Colonic mucosa (tissue), 4 donors: ENCODE results near the gene SSNA1. TPM values are rescaled to one million over a fixed set of nuclear protein-coding genes. Genes with fewer than 3 reads are reported as not detected.
"Not testable (repeated sequence)": the region's sequence is repeated elsewhere in the genome, so short reads cannot be mapped to it uniquely, and the experiment has no call there.

ENCODE experiments used
- DNase-seq: peaks from one replicate; pipeline ENCODE4 v3.0.0-alpha.2; 2020
- H3K27ac ChIP-seq: fragments of 200-600 bp; one replicate; pipeline ENCODE4 v1.8.0; 2021
- H3K27me3 ChIP-seq: fragments of 200-600 bp; one replicate; pipeline ENCODE4 v1.8.0; 2021
- H3K36me3 ChIP-seq: fragments of 200-600 bp; one replicate; pipeline ENCODE4 v1.8.0; 2021
- H3K4me1 ChIP-seq: fragments of 200-600 bp; one replicate; pipeline ENCODE4 v1.8.0; 2021; ENCODE audit warnings: mild to moderate bottlenecking
- H3K4me3 ChIP-seq: fragments of 200-600 bp; one replicate; pipeline ENCODE4 v1.8.0; 2021
- H3K9ac ChIP-seq, 2 donors: one replicate each; pipeline ENCODE4 v1.7.0; 2013; ENCODE audit warnings: control low read depth in 2 of 2, low read depth in 2 of 2, low read length in 2 of 2
- H3K9me3 ChIP-seq: fragments of 200-600 bp; one replicate; pipeline ENCODE4 v1.8.0; 2021
- intact Hi-C: fragments of 100-400 bp; cut with DNase I; formaldehyde crosslinking; loops from one replicate; pipeline ENCODE4 v1.14.1; 2022
- microRNA-seq: library from miRNA; unstranded; fragments of <30 nt; microRNA quantifications from one replicate; pipeline ENCODE4, GENCODE V29; 2019
- total RNA-seq, 2 donors: library from RNA; stranded (reverse); fragmentation: NEBNext Ultra II Directional in 1 of 2; extraction: Animal tissue kit (Norgen Biotek cat#: 25700) in 1 of 2; gene quantifications; one replicate each; pipeline ENCODE4 v1.2.1, GENCODE V29; 2021
- TF ChIP-seq, protein P1 (sequence below): fragments of 200-600 bp; IDR thresholded peaks from one replicate; pipeline ENCODE4 v1.8.0; 2022; ENCODE audit warnings: antibody characterized with exemption, mild to moderate bottlenecking
- donor health status: healthy.
- donor health status: DM: no; HTN: no; CAD: no.
- donor health status: DM: no; HTN: no; CAD: no.

SSNA1 gene
- total RNA-seq, 2 donors from 2014 or later = 60.0 to 100 TPM

DNA sequence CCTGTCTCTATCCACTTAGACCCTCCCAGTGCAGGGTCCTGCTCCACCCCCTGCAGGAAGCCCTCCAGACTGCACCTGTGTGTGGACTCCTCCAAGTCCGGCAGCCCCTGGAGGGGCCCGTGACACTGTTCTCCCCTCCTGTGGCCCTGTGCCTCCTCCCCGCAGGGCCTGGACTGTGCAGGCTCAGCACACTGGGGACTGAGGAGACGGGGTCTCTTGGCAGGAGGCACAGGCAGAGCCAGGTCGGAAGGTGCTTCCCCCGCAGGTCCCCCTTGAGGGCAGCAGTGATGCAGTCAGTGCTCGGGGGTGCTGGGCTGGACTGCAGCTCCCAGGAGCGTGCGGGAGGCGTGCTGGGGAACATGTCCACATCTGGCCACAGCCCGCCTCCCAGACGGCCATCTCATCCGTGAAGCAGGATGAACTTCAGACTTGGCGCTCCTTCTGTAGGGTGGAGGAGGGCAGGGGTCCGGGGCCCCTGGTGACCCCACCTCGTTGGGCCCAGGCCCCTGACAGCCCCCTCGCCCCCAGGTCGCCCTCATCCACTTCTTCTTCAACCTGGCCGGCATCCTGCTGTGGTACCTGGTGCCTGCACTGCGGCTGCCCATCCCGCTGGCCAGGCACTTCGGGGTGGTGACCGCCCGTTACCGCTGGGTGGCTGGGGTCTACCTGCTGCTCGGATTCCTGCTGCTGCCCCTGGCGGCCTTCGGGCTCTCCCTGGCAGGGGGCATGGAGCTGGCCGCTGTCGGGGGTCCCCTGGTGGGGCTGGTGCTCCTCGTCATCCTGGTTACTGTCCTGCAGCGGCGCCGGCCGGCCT lies 47.2 kb downstream of the SSNA1 start:
- Histone ChIP-seq H3K4me1 (peaks cover 23% of the 10 kb centered on the region), H3K4me3 (no peak overlapping the region), H3K9me3 (no peaks in the 10 kb centered on the region), H3K27me3 (peaks cover 24% of the 10 kb centered on the region), H3K9ac (peak overlapping the region in 1 of 2 donors; percentile 77), H3K27ac (no peak overlapping the region), H3K36me3 (no peaks in the 10 kb centered on the region)
- TF ChIP-seq, protein P1, sequence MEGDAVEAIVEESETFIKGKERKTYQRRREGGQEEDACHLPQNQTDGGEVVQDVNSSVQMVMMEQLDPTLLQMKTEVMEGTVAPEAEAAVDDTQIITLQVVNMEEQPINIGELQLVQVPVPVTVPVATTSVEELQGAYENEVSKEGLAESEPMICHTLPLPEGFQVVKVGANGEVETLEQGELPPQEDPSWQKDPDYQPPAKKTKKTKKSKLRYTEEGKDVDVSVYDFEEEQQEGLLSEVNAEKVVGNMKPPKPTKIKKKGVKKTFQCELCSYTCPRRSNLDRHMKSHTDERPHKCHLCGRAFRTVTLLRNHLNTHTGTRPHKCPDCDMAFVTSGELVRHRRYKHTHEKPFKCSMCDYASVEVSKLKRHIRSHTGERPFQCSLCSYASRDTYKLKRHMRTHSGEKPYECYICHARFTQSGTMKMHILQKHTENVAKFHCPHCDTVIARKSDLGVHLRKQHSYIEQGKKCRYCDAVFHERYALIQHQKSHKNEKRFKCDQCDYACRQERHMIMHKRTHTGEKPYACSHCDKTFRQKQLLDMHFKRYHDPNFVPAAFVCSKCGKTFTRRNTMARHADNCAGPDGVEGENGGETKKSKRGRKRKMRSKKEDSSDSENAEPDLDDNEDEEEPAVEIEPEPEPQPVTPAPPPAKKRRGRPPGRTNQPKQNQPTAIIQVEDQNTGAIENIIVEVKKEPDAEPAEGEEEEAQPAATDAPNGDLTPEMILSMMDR = no peak
- DNase-seq = no peak
- intact Hi-C loops = no loop called here

DNA sequence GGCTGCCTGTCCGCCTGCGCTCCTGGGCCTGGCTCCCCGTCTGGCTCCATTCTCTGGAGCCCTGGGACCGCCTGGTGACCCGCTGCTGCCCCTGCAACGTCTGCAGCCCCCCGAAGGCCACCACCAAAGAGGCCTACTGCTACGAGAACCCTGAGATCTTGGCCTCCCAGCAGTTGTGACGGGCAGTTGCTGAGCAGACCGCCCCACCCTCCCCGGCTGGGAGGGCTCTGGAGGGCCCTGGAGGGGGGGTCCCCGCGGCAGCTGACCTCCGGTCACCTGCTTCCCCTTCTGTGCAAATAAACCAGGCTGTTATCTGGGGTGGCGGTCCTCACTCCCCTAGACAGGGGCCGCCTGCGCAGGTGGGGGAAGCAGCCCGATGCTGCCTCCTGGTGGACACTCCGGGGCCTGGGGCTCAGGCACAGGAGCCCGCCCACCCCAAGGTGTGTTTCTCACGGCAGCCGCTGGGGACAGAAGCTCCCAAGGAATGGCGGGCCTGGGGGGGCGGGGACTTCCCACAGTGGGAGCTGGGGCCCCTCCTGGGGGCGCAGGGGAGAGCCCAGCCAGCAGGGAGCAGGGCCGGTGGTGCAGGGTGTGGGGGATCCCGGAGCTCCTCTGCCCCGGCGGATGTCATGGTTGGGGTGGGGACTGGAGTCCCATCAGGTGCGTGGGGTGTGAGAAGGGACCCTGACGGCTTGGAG lies 47.9 kb downstream of the SSNA1 start:
- Histone ChIP-seq H3K9me3 (no peaks in the 10 kb centered on the region), H3K36me3 (no peaks in the 10 kb centered on the region), H3K27ac (no peak overlapping the region), H3K4me3 (no peak overlapping the region), H3K4me1 (peaks cover 23% of the 10 kb centered on the region), H3K27me3 (peaks cover 24% of the 10 kb centered on the region), H3K9ac (peak overlapping the region; percentile 29 to 77)
- TF ChIP-seq, protein P1 = peak; percentile 100
- peak; percentile 93 for DNase-seq
- intact Hi-C loops = no loop called here

DNA sequence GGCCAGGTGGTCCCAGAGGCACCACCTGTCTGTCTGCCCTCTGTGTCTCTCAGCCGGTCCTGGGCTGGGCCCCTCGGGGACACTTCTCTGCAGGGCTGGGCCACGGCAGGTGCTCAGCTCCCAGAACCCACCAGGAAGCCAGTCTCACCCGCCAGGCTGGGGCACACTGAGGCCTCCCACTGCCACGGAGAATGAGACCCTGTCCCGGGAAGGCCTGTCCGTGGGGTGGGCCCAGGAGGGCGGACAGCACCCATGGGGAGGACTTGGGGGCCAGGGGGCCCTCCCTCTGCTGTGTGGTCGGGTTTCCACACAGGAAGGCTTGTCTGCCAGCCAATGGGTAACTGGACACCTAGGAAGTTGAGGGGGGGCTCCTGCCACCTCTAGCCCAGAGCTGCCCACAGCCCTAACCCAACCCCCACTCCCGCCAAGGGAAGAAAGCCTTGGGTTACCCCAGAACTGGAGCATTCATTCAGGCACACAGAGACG lies 48.5 kb downstream of the SSNA1 start:
- DNase-seq = no peak
- H3K9ac ChIP-seq = peak overlapping the region in 1 of 2 donors; percentile 77
- intact Hi-C loops = no loop called here

DNA sequence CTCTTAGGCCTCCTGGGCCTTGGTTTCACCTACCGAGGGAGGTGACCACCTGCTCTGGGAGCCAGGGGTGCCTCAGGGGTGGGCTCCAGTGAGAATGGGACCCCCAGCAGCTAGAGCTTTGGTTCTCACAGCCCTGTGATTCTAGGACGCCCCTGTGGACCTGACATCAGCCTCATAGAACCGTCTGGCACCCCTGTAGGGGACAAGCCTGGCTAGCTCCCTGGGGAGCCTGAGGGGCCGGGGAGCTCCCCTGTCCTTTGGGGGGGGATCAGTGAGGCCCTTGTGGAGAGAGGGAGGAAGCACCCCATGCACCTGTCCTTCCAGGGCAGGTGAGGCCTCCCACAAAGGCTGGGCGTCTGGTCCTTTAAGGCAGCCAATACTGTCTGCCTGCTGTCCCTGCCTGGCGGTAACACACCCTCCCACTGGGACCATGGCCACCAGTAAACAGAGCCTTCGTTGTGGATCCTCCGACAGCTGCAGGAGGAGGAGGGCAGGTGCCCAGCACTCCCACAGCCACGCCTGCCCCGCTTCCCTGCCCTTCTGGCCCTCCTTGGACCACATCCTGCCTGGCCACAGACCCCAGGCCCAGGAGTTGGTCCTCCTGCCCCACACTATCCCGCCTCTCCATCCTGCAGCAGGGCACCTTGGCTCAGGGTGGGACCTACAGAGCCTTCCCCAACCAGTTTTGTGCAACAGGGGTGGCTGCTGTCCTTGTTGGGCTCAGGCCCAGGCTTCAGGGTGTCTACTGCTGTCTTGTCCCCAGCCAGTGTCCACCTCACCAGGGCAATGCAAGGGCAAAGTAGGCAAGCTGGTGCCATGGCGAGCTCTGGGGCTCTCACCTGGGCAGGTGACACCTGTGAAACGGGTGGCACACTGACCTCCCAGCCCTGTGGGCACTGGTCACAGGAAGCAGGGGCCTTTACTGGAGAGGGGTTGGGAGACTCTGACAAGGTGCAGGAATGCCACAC lies 49.6 kb downstream of the SSNA1 start:
- H3K36me3 ChIP-seq = peaks cover 5% of the 10 kb centered on the region
- H3K9me3 ChIP-seq = no peaks in the 10 kb centered on the region
- peaks cover 17% of the 10 kb centered on the region for H3K27me3 ChIP-seq
- peak overlapping the region; percentile 60 to 77 for H3K9ac ChIP-seq
- no peak overlapping the region for H3K4me3 ChIP-seq
- DNase-seq = peak; percentile 78
- H3K4me1 ChIP-seq = peaks cover 33% of the 10 kb centered on the region
- TF ChIP-seq, protein P1 = no peak
- peak overlapping the region; percentile 54 for H3K27ac ChIP-seq
- intact Hi-C loops = no loop called here

More for the DNA sequence above, 48.5 kb downstream of the SSNA1 start:
- TF ChIP-seq, protein P1 = no peak
- Histone ChIP-seq H3K4me1 (peaks cover 23% of the 10 kb centered on the region), H3K9me3 (no peaks in the 10 kb centered on the region), H3K27me3 (peaks cover 24% of the 10 kb centered on the region), H3K36me3 (no peaks in the 10 kb centered on the region), H3K4me3 (no peak overlapping the region), H3K27ac (peak overlapping the region; percentile 54)

DNA sequence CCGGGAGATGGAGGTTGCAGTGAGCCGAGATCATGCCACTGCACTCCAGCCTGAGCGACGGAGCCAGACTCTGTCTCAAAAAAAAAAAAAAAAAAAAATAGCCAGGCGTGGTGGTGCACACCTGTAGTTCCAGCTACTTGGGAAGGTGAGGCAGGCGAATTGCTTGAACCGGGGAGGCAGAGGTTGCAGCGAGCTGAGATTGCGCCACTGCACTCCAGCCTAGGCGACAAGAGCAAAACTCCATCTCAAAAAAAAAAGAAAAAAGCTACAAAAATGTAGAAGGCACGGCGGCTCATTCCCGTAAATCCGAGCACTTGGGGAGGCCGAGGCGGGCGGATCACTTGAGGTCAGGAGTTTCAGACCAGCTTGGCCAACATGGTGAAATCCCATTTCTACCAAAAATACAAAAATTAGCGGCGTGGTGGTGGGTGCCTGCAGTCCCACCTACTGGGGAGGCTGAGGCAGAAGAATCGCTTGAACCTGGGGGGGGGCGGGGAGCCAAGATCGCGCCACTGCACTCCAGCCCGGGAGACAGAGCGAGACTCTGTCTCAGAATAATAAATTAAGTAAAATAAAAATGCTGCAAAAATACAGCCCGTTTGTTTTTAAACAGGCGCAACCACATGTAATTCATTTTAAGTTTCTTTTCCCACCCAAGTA lies 51.2 kb downstream of the SSNA1 start:
- peaks cover 36% of the 10 kb centered on the region for H3K4me1 ChIP-seq
- intact Hi-C loops, H3K27me3 ChIP-seq, H3K9me3 ChIP-seq, DNase-seq: not testable (repeated sequence)
- H3K9ac ChIP-seq = peak overlapping the region; percentile 78 to 91
- H3K36me3 ChIP-seq = peaks cover 10% of the 10 kb centered on the region
- H3K4me3 ChIP-seq = peak overlapping the region; percentile 67
- H3K27ac ChIP-seq = peak overlapping the region; percentile 99

Small RNA genes lying within 50 kb of the gene (microRNA-seq; reads per million reads assigned to microRNA genes)
- not detected for gene MIR3621

Other genes with a start within 250 kb of the SSNA1 start
- gene FBXW5, start 243.9 kb upstream of the SSNA1 start, total RNA-seq = 100 to 1,000 TPM; 162 to 174 TPM
- 10 to 100 TPM in 1 of 2 donors, 1 to 10 TPM in 1; 5.3 to 11.9 TPM for gene C8G, start 243.4 kb upstream of the SSNA1 start, total RNA-seq
- gene LCN12, start 236.4 kb upstream of the SSNA1 start, total RNA-seq = 1 to 10 TPM; 6.5 to 8.6 TPM
- 10 to 100 TPM; 15.9 to 26.1 TPM for gene PTGDS, start 211.2 kb upstream of the SSNA1 start, total RNA-seq
- gene LCNL1, start 205.7 kb upstream of the SSNA1 start, total RNA-seq = not detected
- gene PAXX, start 196.3 kb upstream of the SSNA1 start, total RNA-seq = 10 to 100 TPM; 29.9 to 81.0 TPM
- 10 to 100 TPM in 1 of 2 donors, 1 to 10 TPM in 1; 3.6 to 15.4 TPM for gene CLIC3, start 192.1 kb upstream of the SSNA1 start, total RNA-seq
- 10 to 100 TPM; 22.4 to 47.5 TPM for gene ABCA2, start 160.4 kb upstream of the SSNA1 start, total RNA-seq
- gene FUT7, start 156.6 kb upstream of the SSNA1 start, total RNA-seq = not detected
- gene NPDC1, start 142.5 kb upstream of the SSNA1 start, total RNA-seq = 100 to 1,000 TPM; 149 to 177 TPM
- gene ENTPD2, start 134.6 kb upstream of the SSNA1 start, total RNA-seq = 10 to 100 TPM; 20.5 to 22.1 TPM
- 10 to 100 TPM; 19.2 to 57.8 TPM for gene SAPCD2, start 118.1 kb upstream of the SSNA1 start, total RNA-seq
- 10 to 100 TPM in 1 of 2 donors, 1 to 10 TPM in 1; 9.0 to 13.0 TPM for gene UAP1L1, start 111.2 kb upstream of the SSNA1 start, total RNA-seq
- gene MAN1B1, start 101.7 kb upstream of the SSNA1 start, total RNA-seq = 10 to 100 TPM; 43.5 to 52.6 TPM
- gene DPP7, start 73.9 kb upstream of the SSNA1 start, total RNA-seq = 10 to 100 TPM; 46.2 to 52.5 TPM
- under 1 TPM; 0.47 to 0.93 TPM for gene GRIN1, start 49.5 kb upstream of the SSNA1 start, total RNA-seq
- 10 to 100 TPM; 64.6 to 95.8 TPM for gene LRRC26, start 18.6 kb upstream of the SSNA1 start, total RNA-seq
- under 1 TPM in 1 of 2 donors, not detected in 1; 0.67 TPM for gene TMEM210, start 16.6 kb upstream of the SSNA1 start, total RNA-seq
- gene ANAPC2, start 116 bp upstream of the SSNA1 start, total RNA-seq = 10 to 100 TPM; 33.8 to 67.8 TPM
- gene TPRN, start 12.1 kb downstream of the SSNA1 start, total RNA-seq = 100 to 1,000 TPM in 1 of 2 donors, 10 to 100 TPM in 1; 83.1 to 124 TPM
- gene TMEM203, start 17.0 kb downstream of the SSNA1 start, total RNA-seq = 10 to 100 TPM; 35.7 to 43.5 TPM
- 10 to 100 TPM; 11.7 to 36.9 TPM for gene NDOR1, start 17.0 kb downstream of the SSNA1 start, total RNA-seq
- 1 to 10 TPM; 6.5 to 9.3 TPM for gene RNF208, start 33.6 kb downstream of the SSNA1 start, total RNA-seq
- under 1 TPM in 1 of 2 donors, not detected in 1; 0.64 TPM for gene CYSRT1, start 36.5 kb downstream of the SSNA1 start, total RNA-seq
- gene RNF224, start 38.8 kb downstream of the SSNA1 start, total RNA-seq = not detected
- gene SLC34A3, start 42.2 kb downstream of the SSNA1 start, total RNA-seq = not detected
- 100 to 1,000 TPM; 303 to 779 TPM for gene TUBB4B, start 52.6 kb downstream of the SSNA1 start, total RNA-seq
- not detected for gene STPG3, start 62.6 kb downstream of the SSNA1 start, total RNA-seq
- 10 to 100 TPM; 62.1 to 87.1 TPM for gene NELFB, start 66.7 kb downstream of the SSNA1 start, total RNA-seq
- gene TOR4A, start 89.0 kb downstream of the SSNA1 start, total RNA-seq = 10 to 100 TPM; 57.1 to 63.9 TPM
- 100 to 1,000 TPM; 120 to 178 TPM for gene NRARP, start 113.6 kb downstream of the SSNA1 start, total RNA-seq
- 10 to 100 TPM; 34.9 to 36.4 TPM for gene EXD3, start 234.5 kb downstream of the SSNA1 start, total RNA-seq
- 10 to 100 TPM; 27.5 to 29.3 TPM for gene NOXA1, start 234.7 kb downstream of the SSNA1 start, total RNA-seq